Gastrocnemius medialis (tissue), 4 donors: ENCODE results near the gene SERPINA5.

Experiments used
- CTCF ChIP-seq, 5 experiments: fragments of 450-650 bp in 3 of 5; fragments of 200-600 bp in 2 of 5; sonication (generic) in 2 of 5; IDR thresholded peaks in 4 of 5; conservative IDR thresholded peaks in 1 of 5; 1 replicate in 4 of 5; 2 replicates in 1 of 5; pipeline ENCODE4 v1.5.1; 2016 to 2019; ENCODE audit warnings: antibody characterized with exemption in 5 of 5, mild to moderate bottlenecking in 3 of 5, moderate library complexity in 3 of 5
- POLR2A ChIP-seq, 2 donors: fragments of 450-650 bp; IDR thresholded peaks; one replicate each; pipeline ENCODE4 v1.6.1; 2017; ENCODE audit warnings: antibody characterized with exemption in 2 of 2, mild to moderate bottlenecking in 2 of 2, moderate library complexity in 2 of 2

- TF ChIP-seq CTCF (IDR thresholded peaks at IDR 0.05 in 4 of 5, conservative IDR thresholded peaks at IDR 0.05 in 1 of 5) (no peak), POLR2A (IDR thresholded peaks at IDR 0.05) (no peak)
Measured at GRCh38 chr14:94582851-94583250, 1.6 kb downstream of the SERPINA5 start.
